ENCODE measurements around the gene USP49.
"Not testable (repeated sequence)": the region's sequence is repeated elsewhere in the genome, so short reads cannot be mapped to it uniquely, and the experiment has no call there.

Gene USP49

DNA sequence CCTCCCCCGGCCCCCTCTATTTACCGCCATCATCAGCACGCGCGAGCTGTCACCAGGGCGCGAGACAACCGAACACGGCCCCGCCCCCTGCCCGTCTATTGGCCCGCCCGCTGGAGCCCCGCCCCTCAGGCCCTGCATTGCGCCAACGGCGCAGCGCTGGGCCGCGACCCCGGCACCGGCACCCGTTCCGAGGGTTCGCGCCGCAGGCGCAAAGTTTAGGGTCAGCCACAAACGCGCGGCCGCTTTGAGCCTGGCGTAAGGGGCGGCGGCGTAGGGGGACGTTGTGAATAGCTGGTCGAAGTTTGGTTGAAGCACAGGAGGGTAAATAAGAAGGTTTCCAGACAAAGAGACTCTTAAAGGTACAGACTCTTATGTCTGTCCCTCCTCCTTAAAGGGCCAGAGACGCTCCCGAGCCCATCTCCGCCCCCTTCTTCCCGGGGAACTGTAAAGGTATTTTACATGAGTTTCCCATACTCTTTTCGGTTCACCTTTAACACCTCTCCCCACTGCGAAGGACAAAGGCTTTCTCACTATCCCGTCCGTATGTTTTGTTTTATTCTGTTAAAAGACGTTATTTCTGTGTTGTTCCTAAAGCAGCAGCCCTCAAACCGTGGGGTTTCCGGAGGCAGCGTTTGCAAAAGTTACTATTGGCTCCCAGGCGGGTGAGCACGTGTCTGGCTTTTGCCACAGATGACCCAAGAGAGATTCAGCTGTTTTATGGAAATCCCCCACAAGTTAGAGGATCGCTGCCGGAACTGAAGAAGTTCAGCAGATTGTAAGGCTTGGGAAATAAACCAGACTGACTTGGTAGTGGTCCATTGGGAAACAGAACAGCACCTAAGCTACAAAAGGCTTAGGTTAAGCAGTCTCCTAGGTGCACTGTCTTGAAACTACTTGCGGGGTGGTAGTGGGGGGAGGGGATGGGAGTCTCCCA is at the start of gene USP49:
Gene USP49 (minus strand): TSS at position 76 of the 934 bp plus-strand sequence. CDS start 88,392 bp downstream, outside the sequence.
- H3K27me3 Mint-ChIP-seq (ENCODE audit: low read depth): no peaks in the 10 kb centered on the region
- H3K9me3 Mint-ChIP-seq: no peaks in the 10 kb centered on the region
- TF ChIP-seq, protein P1, sequence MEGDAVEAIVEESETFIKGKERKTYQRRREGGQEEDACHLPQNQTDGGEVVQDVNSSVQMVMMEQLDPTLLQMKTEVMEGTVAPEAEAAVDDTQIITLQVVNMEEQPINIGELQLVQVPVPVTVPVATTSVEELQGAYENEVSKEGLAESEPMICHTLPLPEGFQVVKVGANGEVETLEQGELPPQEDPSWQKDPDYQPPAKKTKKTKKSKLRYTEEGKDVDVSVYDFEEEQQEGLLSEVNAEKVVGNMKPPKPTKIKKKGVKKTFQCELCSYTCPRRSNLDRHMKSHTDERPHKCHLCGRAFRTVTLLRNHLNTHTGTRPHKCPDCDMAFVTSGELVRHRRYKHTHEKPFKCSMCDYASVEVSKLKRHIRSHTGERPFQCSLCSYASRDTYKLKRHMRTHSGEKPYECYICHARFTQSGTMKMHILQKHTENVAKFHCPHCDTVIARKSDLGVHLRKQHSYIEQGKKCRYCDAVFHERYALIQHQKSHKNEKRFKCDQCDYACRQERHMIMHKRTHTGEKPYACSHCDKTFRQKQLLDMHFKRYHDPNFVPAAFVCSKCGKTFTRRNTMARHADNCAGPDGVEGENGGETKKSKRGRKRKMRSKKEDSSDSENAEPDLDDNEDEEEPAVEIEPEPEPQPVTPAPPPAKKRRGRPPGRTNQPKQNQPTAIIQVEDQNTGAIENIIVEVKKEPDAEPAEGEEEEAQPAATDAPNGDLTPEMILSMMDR (IDR thresholded peaks at IDR 0.05; ENCODE audit: unreplicated experiment in 3 of 3): no peak
- peaks cover 10% of the 10 kb centered on the region for H3K4me1 Mint-ChIP-seq
- H3K36me3 Mint-ChIP-seq (ENCODE audit: low read depth): no peaks in the 10 kb centered on the region
- no peak within 1 kb of the TSS for H3K27ac Mint-ChIP-seq
- H3K4me3 Mint-ChIP-seq: no peak within 1 kb of the TSS

DNA sequence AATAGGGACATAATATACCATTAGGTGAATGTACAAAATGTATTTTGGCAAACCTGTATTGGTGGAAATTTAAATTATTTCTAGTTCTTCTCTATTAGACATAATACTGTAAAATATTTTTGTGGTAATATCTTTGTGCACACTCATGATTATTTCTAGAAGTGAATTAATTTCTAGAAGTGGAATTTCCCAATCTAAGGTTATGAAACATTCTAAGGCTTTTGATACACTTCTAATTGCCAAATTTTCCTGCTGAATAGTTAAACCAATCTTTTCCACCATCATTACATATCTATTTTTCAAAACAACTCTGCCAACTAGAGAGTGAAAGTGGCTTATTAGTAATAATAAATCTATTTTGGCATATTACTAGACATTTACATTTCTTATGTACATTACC is 48.3 kb upstream of the USP49 start:
- Mint-ChIP-seq H3K4me3 (peak overlapping the region in 2 of 3 experiments; percentile 28 to 53), H3K27me3 (ENCODE audit: low read depth) (no peaks in the 10 kb centered on the region), H3K27ac (no peak overlapping the region), H3K4me1 (peaks cover 26% of the 10 kb centered on the region), H3K36me3 (ENCODE audit: low read depth) (no peaks in the 10 kb centered on the region), H3K9me3 (no peaks in the 10 kb centered on the region)
- TF ChIP-seq, protein P1 (IDR thresholded peaks at IDR 0.05; ENCODE audit: unreplicated experiment in 3 of 3): no peak

DNA sequence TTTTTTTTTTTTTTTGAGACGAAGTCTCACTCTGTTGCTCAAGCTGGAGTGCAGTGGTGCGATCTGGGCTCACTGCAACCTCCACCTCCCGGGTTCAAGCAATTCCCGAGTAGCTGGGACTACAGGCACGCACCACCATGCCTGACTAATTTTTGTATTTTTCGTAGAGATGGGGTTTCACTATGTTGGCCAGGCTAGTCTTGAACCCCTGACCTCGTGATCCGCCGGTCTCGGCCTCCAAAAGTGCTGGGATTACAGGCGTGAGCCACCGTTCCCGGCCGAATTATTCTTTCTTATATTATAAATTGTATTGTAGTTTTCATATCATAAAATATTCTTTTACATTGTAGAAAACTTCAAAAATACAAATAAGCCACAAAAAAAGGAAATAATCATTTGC is 47.7 kb upstream of the USP49 start:
- not testable (repeated sequence) for H3K4me3 Mint-ChIP-seq; H3K9me3 Mint-ChIP-seq; H3K27ac Mint-ChIP-seq; H3K27me3 Mint-ChIP-seq (ENCODE audit: low read depth); H3K36me3 Mint-ChIP-seq (ENCODE audit: low read depth)
- H3K4me1 Mint-ChIP-seq: peaks cover 31% of the 10 kb centered on the region

DNA sequence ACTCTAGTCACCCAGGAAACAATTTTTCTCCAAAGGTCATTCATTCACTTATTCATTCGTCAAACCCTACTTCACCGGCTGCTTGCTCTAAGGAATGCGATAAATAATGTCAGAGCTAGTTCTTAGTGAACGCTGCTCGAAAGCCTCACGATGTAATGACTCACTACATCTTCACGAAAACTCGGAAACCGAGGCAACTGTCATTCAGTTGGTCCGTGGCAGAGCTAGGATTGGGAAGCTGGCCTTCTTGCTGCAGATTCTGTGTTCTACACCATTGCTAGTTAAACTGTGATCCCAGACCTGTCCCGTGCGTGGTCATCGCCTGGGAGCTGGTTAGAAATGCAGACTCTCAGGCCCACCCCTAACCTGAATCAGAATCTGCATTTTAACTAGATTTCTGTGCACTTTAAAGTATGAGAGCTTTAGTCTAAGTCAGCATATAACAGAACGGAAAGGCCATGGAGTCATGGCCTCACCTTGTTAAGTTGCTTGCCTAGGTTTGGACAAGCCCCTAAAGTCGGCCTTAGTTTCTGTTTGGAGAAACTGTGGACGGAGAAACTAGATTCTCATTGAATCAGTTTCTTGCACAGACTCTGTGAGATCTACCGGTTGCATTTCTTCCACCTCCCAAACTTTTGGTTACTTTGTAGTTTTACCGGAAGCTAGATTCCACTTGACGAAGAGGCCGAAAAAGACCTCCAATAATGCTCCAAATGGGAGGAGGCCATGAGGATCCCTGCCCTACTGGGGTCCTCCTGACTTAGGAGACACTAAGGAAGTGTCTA is 47.1 kb upstream of the USP49 start:
- H3K36me3 Mint-ChIP-seq (ENCODE audit: low read depth): no peaks in the 10 kb centered on the region
- peak overlapping the region; percentile 80 to 91 (median 87) for H3K27ac Mint-ChIP-seq
- TF ChIP-seq, protein P1 (IDR thresholded peaks at IDR 0.05; ENCODE audit: unreplicated experiment in 3 of 3): no peak
- no peaks in the 10 kb centered on the region for H3K9me3 Mint-ChIP-seq
- H3K4me3 Mint-ChIP-seq: peak overlapping the region; percentile 82 to 92 (median 90)
- no peaks in the 10 kb centered on the region for H3K27me3 Mint-ChIP-seq (ENCODE audit: low read depth)
- peaks cover 38% of the 10 kb centered on the region for H3K4me1 Mint-ChIP-seq

DNA sequence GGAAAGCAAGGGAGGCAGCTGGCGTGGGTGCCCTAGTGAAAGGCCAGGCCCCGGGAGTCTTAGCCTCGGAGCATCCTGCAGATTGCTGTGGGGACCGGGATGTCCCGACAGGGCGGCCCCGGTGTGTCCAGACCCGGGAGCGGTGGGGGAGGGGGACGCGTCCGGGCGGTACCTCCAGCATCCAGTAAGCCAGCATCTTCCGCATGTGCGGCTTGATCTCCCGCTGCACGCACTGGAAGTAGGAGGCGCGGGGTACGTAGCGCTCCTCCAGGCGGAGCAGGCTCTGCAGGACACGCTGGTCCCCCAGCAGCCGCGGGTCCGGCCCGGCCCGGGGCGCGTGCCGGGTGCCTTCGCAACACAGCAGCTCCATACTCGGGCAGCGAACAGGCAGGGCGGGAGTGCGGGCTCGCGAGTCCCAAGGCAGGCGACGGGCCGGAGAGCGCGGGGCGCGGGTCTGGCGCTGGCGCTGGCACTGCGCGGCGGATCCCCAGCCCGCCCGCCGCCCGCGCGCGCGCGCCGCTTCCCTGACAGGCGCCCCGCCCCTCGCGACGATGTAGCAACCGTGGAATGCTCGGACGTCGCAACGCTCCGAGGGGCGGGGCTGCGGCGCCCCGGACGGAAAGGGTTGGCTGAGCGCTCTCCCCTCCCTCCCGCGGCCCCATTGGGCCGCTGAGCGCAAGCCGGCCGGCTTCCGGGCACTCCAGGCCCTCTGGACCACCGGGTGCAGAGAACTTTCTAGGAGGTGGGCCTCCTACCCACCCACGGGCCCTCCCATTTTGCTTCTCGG is 46.3 kb upstream of the USP49 start, which contains the start of gene CCND3:
Gene CCND3 (minus strand): TSS at position 529 of the 787 bp plus-strand sequence. CDS start 159 bp downstream, at position 370.
- H3K27me3 Mint-ChIP-seq (ENCODE audit: low read depth): no peaks in the 10 kb centered on the region
- peak within 1 kb of the TSS; percentile 91 to 100 (median 99) for H3K27ac Mint-ChIP-seq
- H3K4me3 Mint-ChIP-seq: peak within 1 kb of the TSS; percentile 90 to 95 (median 93)
- peaks cover 2% of the 10 kb centered on the region for H3K36me3 Mint-ChIP-seq (ENCODE audit: low read depth)
- H3K9me3 Mint-ChIP-seq: no peaks in the 10 kb centered on the region
- TF ChIP-seq, protein P1 (IDR thresholded peaks at IDR 0.05; ENCODE audit: unreplicated experiment in 3 of 3): no peak
- peaks cover 44% of the 10 kb centered on the region for H3K4me1 Mint-ChIP-seq

Measured in nephron (organoid).